ENCODE measurements around the gene ZNF32. TPM values are rescaled to one million over a fixed set of nuclear protein-coding genes. Genes with fewer than 3 reads are reported as not detected.

ZNF32 gene
- total and polyA plus RNA-seq, 2 of the 4 experiments (the other 2 are of a cell fraction), result 30.1 to 31.2 TPM

GRCh38 chr10:43689618-43689954 lies 40.9 kb upstream of the ZNF32 start:
- Histone ChIP-seq H2BK120ac (ENCODE audit: low read depth, low read length) (peak overlapping the region; percentile 85), H3K4ac (ENCODE audit: low read depth, low read length) (peak overlapping the region; percentile 65), H3K9me1 (ENCODE audit: insufficient read depth, low read length) (no peaks in the 10 kb centered on the region), H3K9me3 (ENCODE audit: control insufficient read depth, insufficient read depth, low read length) (no peaks in the 10 kb centered on the region), H3K9ac (ENCODE audit: low read depth, low read length) (peak overlapping the region; percentile 44), H4K5ac (ENCODE audit: low read depth, low read length) (peak overlapping the region; percentile 23), H3K27me3 (ENCODE audit: control insufficient read depth, insufficient read depth, low read length) (no peaks in the 10 kb centered on the region), H3K4me2 (ENCODE audit: low read depth, low read length) (peak overlapping the region; percentile 64), H3K79me1 (ENCODE audit: low read depth in 1 of 2, low read length in 2 of 2) (no peaks in the 10 kb centered on the region), H2AK5ac (ENCODE audit: low read depth, low read length) (peak overlapping the region; percentile 47), H3K27ac (ENCODE audit: insufficient read depth, low read length) (peak overlapping the region; percentile 1; the same call in 1 of the 2 replicates), H2BK20ac (ENCODE audit: low read depth, low read length) (peak overlapping the region; percentile 68), H3K36me3 (ENCODE audit: control insufficient read depth, insufficient read depth, low read length) (no peaks in the 10 kb centered on the region), H3K14ac (replicated peaks; ENCODE audit: low read depth, low read length) (0 out of 2 replicates have a peak overlapping the region, but pooled peaks have one; percentile 5), H3K18ac (ENCODE audit: low read depth, low read length) (peak overlapping the region; percentile 44; the same call in 1 of the 2 replicates), H4K8ac (ENCODE audit: low read depth in 2 of 2, low read length in 2 of 2) (peak overlapping the region; percentile 62 to 85), H3K23ac (ENCODE audit: low read depth, low read length) (peak overlapping the region; percentile 41; the same call in 1 of the 2 replicates), H3K4me1 (ENCODE audit: control insufficient read depth, insufficient read depth, low read length) (peaks cover 8% of the 10 kb centered on the region; the same call in 1 of the 2 replicates), H4K91ac (ENCODE audit: insufficient read depth, low read depth, low read length) (peak overlapping the region; percentile 82), H3K4me3 (ENCODE audit: insufficient read depth, low read depth, low read length) (peak overlapping the region; percentile 24), H4K20me1 (ENCODE audit: insufficient read depth, low read length) (no peaks in the 10 kb centered on the region), H2AFZ (replicated peaks; ENCODE audit: low read length, poor library complexity) (peak overlapping the region; percentile 92), H2AK9ac (replicated peaks; ENCODE audit: low read depth, low read length, poor library complexity) (peak overlapping the region; percentile 70), H3K56ac (ENCODE audit: extremely low read depth, insufficient read depth, low read length) (no peak overlapping the region), H2BK5ac (ENCODE audit: low read depth, low read length, poor library complexity, severe bottlenecking) (no peak overlapping the region), H2BK15ac (ENCODE audit: low read depth, low read length) (peak overlapping the region; percentile 45; the same call in 1 of the 3 replicates)
- ChIA-PET CTCF (interaction anchor here (0.5 to 2.3 kb wide), 11 partner anchors 9 to 697 kb away, joined by 3 to 11 read pairs (median 3); no protein-coding TSS in a partner anchor), POLR2A (ENCODE audit: unreplicated experiment) (no interaction called here)
- no peak for DNase-seq
- intact Hi-C loops (cut with micrococcal nuclease) (no loop called here), dilution Hi-C loops (cut with HindIII; ENCODE audit: low sequenced_read_pairs, unreplicated experiment) (no loop called here), in situ Hi-C loops (cut with MboI; ENCODE audit: low sequenced_read_pairs) (loop anchor here (5.0 kb wide), 1 partner anchor 618 kb away; no protein-coding TSS in a partner anchor)
- TF ChIP-seq, protein P1, sequence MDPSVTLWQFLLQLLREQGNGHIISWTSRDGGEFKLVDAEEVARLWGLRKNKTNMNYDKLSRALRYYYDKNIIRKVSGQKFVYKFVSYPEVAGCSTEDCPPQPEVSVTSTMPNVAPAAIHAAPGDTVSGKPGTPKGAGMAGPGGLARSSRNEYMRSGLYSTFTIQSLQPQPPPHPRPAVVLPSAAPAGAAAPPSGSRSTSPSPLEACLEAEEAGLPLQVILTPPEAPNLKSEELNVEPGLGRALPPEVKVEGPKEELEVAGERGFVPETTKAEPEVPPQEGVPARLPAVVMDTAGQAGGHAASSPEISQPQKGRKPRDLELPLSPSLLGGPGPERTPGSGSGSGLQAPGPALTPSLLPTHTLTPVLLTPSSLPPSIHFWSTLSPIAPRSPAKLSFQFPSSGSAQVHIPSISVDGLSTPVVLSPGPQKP (IDR thresholded peaks at IDR 0.05; ENCODE audit: borderline replicate concordance, low read depth, low read length), result no peak
- TF ChIP-seq SMC3 (IDR thresholded peaks at IDR 0.05; ENCODE audit: low read depth, low read length) (no peak), FOS (IDR thresholded peaks at IDR 0.05; ENCODE audit: low read depth, low read length) (no peak), CTCF (conservative IDR thresholded peaks at IDR 0.05; ENCODE audit: low read depth, low read length) (no peak), MXI1 (IDR thresholded peaks at IDR 0.05; ENCODE audit: borderline replicate concordance, low read depth, low read length) (no peak), BHLHE40 (IDR thresholded peaks at IDR 0.05; ENCODE audit: low read depth, low read length) (no peak), POLR2A (IDR thresholded peaks at IDR 0.05; ENCODE audit: low read depth, low read length) (no peak), MAZ (IDR thresholded peaks at IDR 0.05; ENCODE audit: borderline replicate concordance, low read depth, low read length) (no peak), CEBPB (IDR thresholded peaks at IDR 0.05; ENCODE audit: low read depth, low read length) (no peak), RFX5 (IDR thresholded peaks at IDR 0.05; ENCODE audit: low read depth, low read length) (no peak), RAD21 (IDR thresholded peaks at IDR 0.05; ENCODE audit: low read length) (no peak), CHD1 (IDR thresholded peaks at IDR 0.05; ENCODE audit: low read depth, low read length) (no peak), USF2 (IDR thresholded peaks at IDR 0.05; ENCODE audit: low read depth, low read length) (no peak), RCOR1 (IDR thresholded peaks at IDR 0.05; ENCODE audit: insufficient replicate concordance, low read length) (no peak)
- WGBS, 2 experiments (ENCODE audit: extremely low coverage in 2 of 2, insufficient read length in 1 of 2), result 25% methylated on average over 18 of the region's 25 CpGs; no CpG with 5 or more reads in 1 of the 2 experiments
- no TSS peak for BruUV-seq (replicated peaks)
- peak; percentile 41 for ATAC-seq (ENCODE audit: low read depth)
